ENCODE measurements around the gene SPEG. TPM values are rescaled to one million over a fixed set of nuclear protein-coding genes. Genes with fewer than 3 reads are reported as not detected.

Gene SPEG
- polyA plus RNA-seq, 2 of the 4 experiments (the other 2 are of a cell fraction) = 2.3 to 11.5 TPM

DNA sequence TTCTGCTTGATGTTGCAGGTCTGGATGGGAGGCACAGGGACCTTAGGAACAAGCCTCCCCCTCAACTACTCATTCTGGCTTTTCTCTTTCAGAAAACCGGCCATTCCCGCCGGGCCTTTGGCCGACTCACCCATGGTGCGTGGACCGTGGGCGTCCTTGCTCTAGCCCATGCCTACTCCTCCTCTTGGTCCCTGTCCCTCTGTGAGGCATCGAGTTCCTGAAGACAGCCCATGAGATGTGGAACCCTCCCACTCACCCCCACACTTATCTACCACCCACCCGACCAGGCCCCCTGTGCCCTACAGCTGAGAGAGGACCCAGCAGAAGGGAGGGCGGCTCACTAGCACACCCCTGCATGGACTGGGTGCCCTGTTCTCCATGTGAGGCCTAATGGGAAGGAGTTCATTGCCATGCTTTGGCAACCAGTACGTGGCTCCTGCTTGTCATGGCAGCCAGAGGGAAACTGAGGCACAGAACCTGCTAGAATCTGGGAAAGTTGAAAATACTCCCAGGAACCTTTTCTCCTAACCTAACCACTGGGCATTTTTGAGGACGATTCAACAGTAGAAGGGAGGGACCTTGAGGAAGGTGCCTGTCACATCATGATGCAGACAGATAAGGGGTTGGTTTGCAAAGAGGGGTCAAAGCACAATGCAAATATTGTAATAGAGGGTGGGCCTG, 8.5 kb downstream of the SPEG start:
- H3K9me3 ChIP-seq = no peaks in the 10 kb centered on the region
- H3K27ac ChIP-seq = no peak overlapping the region; a peak in 2 of 6 replicates
- ATAC-seq (no peak), DNase-seq (ENCODE audit: low read depth in 1 of 2, low spot score in 1 of 2) (no peak), FAIRE-seq (no peak)
- 87% methylated on average over 10 of the region's 12 CpGs for WGBS (ENCODE audit: missing lambda C conversion rate)
- TF ChIP-seq, protein P1, sequence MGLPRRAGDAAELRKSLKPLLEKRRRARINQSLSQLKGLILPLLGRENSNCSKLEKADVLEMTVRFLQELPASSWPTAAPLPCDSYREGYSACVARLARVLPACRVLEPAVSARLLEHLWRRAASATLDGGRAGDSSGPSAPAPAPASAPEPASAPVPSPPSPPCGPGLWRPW (IDR thresholded peaks at IDR 0.05) = no peak
- TF ChIP-seq RNF2 (IDR thresholded peaks at IDR 0.05; ENCODE audit: borderline replicate concordance, low read depth) (no peak), HEYL (CRISPR knock-in tag; IDR thresholded peaks at IDR 0.05) (no peak), JUNB (IDR thresholded peaks at IDR 0.05) (no peak), EHMT2 (IDR thresholded peaks at IDR 0.05; ENCODE audit: low read depth) (no peak), MAZ (IDR thresholded peaks at IDR 0.05; ENCODE audit: borderline replicate concordance, low read depth, low read length) (no peak), ATOH8 (CRISPR knock-in tag; IDR thresholded peaks at IDR 0.05; ENCODE audit: low read depth) (no peak), POLR2A (IDR thresholded peaks at IDR 0.05; ENCODE audit: low read length) (no peak), RAD21 (conservative IDR thresholded peaks at IDR 0.05 in 1 of 2, IDR thresholded peaks at IDR 0.05 in 1 of 2) (no peak), HOXA7 (CRISPR knock-in tag; IDR thresholded peaks at IDR 0.05) (no peak), HMGXB4 (CRISPR knock-in tag; IDR thresholded peaks at IDR 0.05; ENCODE audit: borderline replicate concordance) (no peak), CEBPB (IDR thresholded peaks at IDR 0.05) (no peak), CHD2 (IDR thresholded peaks at IDR 0.05; ENCODE audit: low read length, partially characterized antibody) (no peak), TP53 (CRISPR knock-in tag; IDR thresholded peaks at IDR 0.05) (no peak), FOXS1 (CRISPR knock-in tag; IDR thresholded peaks at IDR 0.05) (no peak), FOSB (CRISPR knock-in tag; IDR thresholded peaks at IDR 0.05) (no peak), SMC3 (IDR thresholded peaks at IDR 0.05) (no peak)
- TF ChIP-seq, protein P2, sequence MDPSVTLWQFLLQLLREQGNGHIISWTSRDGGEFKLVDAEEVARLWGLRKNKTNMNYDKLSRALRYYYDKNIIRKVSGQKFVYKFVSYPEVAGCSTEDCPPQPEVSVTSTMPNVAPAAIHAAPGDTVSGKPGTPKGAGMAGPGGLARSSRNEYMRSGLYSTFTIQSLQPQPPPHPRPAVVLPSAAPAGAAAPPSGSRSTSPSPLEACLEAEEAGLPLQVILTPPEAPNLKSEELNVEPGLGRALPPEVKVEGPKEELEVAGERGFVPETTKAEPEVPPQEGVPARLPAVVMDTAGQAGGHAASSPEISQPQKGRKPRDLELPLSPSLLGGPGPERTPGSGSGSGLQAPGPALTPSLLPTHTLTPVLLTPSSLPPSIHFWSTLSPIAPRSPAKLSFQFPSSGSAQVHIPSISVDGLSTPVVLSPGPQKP (IDR thresholded peaks at IDR 0.05; ENCODE audit: low read depth, low read length) = no peak
- peak overlapping the region; percentile 97 for H3K4me2 ChIP-seq
- ChIA-PET POLR2A (no interaction called here), CTCF (interaction anchor here (0.6 to 89.4 kb wide), 6 partner anchors 13 to 165 kb away, joined by 3 to 3291 read pairs (median 3); partner anchors contain the start of genes ASIC4, CHPF, GMPPA and TMEM198)
- H3K4me1 ChIP-seq = peaks cover 20% of the 10 kb centered on the region
- H3K4me3 ChIP-seq = peak overlapping the region; percentile 90; the same call in 1 of the 3 replicates

GRCh38 chr2:219443697-219444023, 9.0 kb downstream of the SPEG start:
- peaks cover 20% of the 10 kb centered on the region for H3K4me1 ChIP-seq
- ChIA-PET POLR2A (no interaction called here), CTCF (interaction anchor here (0.8 to 89.4 kb wide), 4 partner anchors 11 to 63 kb away, joined by 3 to 3291 read pairs (median 3); partner anchors contain the start of genes ASIC4, CHPF, GMPPA and TMEM198)
- DNase-seq (ENCODE audit: low read depth in 1 of 2, low spot score in 1 of 2) (no peak), FAIRE-seq (no peak), ATAC-seq (no peak)
- H3K27ac ChIP-seq = no peak overlapping the region
- no peak overlapping the region for H3K4me2 ChIP-seq
- 92% methylated on average over 3 of the region's 3 CpGs for WGBS (ENCODE audit: missing lambda C conversion rate)
- no peak overlapping the region for H3K4me3 ChIP-seq
- H3K9me3 ChIP-seq = no peaks in the 10 kb centered on the region
- TF ChIP-seq HOXB13 (CRISPR knock-in tag; IDR thresholded peaks at IDR 0.05; ENCODE audit: low read depth) (no peak), ZFP36 (IDR thresholded peaks at IDR 0.05; ENCODE audit: borderline replicate concordance, partially characterized antibody) (no peak), REST (IDR thresholded peaks at IDR 0.05) (no peak), FOSB (CRISPR knock-in tag; IDR thresholded peaks at IDR 0.05) (no peak), CBX2 (IDR thresholded peaks at IDR 0.05; ENCODE audit: borderline replicate concordance, low read depth) (no peak)
- TF ChIP-seq, protein P1 (IDR thresholded peaks at IDR 0.05) = no peak

All from A549 (cell line).